Uterus (tissue), 2 donors: ENCODE measurements around the gene LRRC63.

Experiments used
- POLR2A ChIP-seq, 2 donors: fragments of 450-650 bp; IDR thresholded peaks; one replicate each; pipeline ENCODE4 v1.6.1; 2016; ENCODE audit warnings: antibody characterized with exemption in 2 of 2, mild to moderate bottlenecking in 1 of 2, moderate library complexity in 1 of 2
- TF ChIP-seq, protein P1 (sequence below), 4 experiments: fragments of 200-600 bp in 2 of 4; fragments of 450-650 bp in 2 of 4; sonication (generic) in 2 of 4; IDR thresholded peaks; one replicate each; pipeline ENCODE4 v1.5.1; 2016 to 2019; ENCODE audit warnings: antibody characterized with exemption in 4 of 4, mild to moderate bottlenecking in 2 of 4, moderate library complexity in 1 of 4

GRCh38 chr13:46206143-46206542, 5.6 kb upstream of the LRRC63 start:
- TF ChIP-seq, protein P1, sequence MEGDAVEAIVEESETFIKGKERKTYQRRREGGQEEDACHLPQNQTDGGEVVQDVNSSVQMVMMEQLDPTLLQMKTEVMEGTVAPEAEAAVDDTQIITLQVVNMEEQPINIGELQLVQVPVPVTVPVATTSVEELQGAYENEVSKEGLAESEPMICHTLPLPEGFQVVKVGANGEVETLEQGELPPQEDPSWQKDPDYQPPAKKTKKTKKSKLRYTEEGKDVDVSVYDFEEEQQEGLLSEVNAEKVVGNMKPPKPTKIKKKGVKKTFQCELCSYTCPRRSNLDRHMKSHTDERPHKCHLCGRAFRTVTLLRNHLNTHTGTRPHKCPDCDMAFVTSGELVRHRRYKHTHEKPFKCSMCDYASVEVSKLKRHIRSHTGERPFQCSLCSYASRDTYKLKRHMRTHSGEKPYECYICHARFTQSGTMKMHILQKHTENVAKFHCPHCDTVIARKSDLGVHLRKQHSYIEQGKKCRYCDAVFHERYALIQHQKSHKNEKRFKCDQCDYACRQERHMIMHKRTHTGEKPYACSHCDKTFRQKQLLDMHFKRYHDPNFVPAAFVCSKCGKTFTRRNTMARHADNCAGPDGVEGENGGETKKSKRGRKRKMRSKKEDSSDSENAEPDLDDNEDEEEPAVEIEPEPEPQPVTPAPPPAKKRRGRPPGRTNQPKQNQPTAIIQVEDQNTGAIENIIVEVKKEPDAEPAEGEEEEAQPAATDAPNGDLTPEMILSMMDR (IDR thresholded peaks at IDR 0.05), result no peak
- TF ChIP-seq POLR2A (IDR thresholded peaks at IDR 0.05), result no peak
